Stimulated activated CD4-positive, alpha-beta T cell treated with anti-CD3 and anti-CD28 coated beads, Interleukin-2, amount 100 ng/mL, for 4 hours (primary cell): ENCODE results near the gene TNNT3.

Source experiments
- DNase-seq: peaks from one replicate; pipeline ENCODE4 v3.0.0-alpha.2; 2020; ENCODE audit warnings: low read depth

Gene TNNT3

DNA sequence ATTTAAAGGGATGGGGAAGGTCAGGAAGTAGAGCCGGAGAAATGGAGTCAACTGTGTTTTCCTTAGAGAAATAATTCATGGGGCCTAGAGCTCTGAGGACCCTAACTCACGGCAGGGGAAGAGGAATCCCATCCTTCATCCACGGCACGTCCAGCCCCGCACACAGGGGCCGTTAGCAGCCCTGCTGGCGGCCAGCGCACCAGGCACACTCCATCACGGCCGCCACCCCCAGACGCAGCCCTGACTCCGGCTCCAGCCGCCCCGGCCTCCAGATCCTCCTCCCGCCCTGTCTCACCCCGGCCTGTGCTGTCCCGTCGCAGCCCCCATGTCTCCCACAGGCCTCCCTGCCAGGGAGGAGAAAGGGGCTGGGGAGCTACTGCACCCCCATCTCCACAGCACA is 38.9 kb downstream of the TNNT3 start:
- no peak for DNase-seq

DNA sequence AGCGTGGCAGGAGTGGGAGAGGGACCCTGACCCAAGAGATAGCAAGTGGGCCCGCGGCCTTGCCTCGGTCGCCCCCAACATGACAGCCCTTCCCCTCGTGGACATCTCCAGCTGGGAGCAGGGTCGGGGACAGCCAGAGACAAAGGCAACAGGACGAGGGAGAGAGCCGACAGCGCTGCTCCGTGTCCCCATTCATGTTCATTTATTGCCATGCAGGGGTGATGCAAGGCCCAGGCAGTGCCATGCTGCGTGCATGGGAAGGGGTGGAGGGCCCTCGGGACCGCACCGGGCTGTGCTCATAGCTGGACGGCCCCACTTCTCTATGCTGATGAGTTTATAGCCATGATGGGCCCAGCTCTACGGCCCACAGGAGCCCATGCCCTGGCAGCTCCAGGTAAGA is 40.3 kb downstream of the TNNT3 start:
- no peak for DNase-seq

DNA sequence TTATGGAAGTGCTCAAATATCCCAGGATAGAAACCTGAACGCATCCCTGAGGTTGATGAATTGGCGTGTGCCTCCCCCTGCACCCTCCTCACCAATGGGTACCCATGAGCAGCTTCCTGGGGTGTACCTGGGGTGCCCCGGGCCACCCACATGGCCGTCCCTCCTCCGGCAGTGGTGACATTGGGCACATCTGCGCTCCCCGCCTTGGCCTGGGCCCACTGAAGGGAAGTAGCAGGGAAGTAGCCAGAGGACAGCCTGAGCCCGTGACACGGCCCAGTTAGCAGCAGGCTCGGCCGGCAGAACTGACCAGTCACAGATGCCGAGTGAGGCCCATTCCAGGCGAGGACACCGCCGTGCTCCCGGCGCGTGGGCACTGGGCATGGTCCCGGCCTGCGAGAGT is 44.4 kb downstream of the TNNT3 start:
- no peak for DNase-seq

DNA sequence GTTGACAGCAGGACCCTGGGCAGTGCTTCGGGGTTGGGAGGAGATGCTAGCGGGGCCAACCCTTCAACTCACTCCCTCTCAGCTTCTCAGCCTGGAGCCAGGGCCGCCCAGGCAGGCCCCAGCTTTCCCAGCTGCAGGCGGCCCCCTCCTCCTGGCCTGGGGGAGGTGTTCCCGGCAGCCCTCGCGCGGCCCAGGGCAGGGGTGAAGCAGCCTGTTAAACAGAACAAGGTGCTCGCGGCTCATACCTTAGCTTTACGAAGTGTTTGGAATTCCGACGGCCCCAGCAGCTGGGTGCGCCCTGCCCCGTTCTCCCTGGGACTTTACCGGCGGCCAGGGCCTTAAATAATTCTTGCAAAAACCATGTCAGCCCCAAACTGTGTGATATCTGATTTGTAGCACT is 44.8 kb downstream of the TNNT3 start:
- no peak for DNase-seq

DNA sequence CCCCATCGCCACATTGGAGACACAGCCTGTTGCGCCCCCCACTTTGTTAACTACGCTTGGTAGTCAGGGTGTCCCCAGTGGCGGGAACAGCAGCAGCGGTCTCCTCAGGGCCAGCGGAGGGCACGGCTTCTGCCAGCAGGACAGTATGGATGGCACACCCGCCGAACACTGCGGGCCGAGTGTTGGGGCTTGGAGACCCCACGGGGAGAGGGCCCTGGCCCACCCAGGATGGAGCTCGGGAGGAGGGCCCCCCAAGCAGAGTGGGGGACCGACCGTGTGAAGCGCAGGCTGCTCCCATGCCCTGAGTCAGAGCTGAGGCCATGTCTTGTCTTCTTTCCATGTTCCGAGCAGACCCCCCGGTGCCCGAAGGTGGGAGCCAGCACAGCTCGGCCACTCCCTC is 45.5 kb downstream of the TNNT3 start:
- DNase-seq, result no peak

DNA sequence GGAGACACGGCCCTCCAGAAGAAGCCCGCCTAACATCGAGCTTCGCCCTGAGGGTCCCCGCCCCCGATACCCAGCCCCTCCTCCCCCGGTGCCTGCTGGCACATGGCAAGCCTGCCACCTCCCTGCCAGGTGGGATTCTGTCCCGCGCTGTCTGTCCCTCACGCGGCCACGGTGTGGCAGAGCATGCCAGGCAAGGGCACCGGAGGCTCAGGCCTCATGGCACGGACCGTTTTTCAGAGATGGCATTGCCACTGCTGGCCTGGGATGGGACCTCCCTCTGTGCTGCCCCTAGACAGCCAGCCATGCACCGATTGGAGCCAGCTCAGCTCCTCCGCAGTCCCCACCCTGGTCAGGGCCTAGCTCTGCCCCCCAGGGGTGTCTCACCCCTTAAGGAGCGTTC is 47.0 kb downstream of the TNNT3 start:
- no peak for DNase-seq

DNA sequence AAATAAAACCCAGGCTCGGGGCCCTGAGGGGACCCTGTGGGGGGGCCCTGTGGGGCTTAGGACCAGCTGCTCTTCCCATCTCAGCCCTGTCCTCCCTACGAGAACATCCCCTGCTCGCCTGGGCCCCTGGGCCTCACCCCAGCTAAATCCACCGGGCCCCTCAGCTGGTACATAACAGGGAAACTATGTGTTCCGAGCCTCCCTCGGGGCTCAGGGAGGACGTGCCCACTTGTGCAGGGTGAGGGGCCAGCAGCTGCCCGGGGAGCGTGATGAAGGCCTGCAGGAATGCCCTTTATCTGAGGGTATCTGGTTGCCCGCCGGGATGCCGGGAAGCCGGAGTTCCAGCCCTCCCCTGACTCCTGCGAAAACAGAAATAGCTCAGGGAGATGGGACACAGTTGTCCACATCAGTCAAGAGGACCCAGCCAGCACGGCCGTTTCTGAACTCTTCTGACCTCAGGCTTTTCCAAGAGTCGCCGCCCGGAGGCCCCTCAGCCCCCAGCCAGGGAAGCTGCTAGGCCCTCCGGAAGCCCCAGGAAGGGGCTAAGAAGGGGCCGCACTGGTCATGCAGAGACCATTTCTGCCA is 48.2 kb downstream of the TNNT3 start:
- DNase-seq, result no peak

DNA sequence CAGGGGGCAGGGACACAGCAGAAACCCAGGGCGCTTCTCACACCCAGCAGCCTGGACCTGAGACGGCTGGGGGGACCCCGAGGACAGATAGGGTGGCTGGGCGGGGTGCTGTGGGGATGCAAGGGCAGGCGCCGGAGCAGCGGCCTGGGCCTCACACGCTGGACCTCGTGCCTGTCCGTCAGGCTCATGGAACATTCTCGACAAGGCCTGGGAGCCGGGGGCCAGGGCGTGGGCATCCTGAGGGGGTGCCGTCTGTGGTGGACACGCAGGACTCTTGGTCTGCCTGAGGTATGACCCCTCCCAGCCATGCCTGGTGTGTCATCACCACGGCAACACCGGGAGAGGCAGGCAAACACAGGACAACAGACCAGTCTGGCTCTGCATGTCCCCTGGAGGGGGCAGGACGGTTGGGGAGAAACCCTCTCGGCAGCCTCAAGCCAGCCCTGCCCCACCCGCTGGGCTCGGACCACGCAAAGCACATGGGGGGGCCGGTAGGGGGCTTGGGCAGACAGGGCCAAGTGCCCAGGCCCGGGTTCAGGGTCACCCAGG is 49.0 kb downstream of the TNNT3 start:
- no peak for DNase-seq

DNA sequence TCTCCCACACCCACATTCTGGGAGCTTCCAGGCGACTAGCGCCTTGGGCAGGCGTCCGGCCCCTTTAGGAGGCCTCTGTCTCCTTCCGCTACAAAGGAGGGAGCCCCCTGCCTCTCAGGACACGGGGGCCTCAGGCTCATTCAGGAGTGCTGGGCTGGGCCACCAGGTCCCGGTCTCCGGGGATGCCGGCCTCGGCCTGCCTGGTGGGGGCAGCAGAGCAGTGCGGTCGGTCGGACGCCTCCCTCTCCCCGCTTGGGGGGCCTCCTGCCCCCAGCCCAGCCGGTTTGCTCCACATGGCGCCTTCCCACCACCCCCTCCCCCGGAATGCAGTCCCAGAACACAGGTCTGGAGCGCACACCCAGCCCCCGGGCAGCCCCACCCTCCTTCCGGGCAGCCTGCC is 49.5 kb downstream of the TNNT3 start:
- no peak for DNase-seq

DNA sequence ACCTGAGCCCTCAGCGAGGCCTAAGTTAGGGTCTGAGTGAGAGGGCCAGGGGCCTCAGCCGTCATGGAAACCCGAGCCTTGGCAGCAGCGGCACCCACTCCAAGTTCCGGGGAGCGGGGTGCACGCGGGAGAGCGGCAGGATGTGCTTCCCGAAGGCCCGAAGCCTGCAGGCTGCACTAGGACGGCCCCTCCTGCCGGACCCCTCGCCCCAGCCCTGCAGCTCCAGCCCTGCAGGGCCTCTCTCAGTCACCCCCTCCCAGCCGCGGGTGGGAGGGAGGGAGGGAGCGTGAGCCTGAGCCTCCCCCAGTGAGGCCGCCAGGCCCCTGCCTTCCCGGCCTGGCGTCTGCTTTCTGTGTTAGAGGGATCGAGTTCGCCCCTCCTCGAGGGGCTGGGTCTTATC is 50.3 kb downstream of the TNNT3 start:
- no peak for DNase-seq

DNA sequence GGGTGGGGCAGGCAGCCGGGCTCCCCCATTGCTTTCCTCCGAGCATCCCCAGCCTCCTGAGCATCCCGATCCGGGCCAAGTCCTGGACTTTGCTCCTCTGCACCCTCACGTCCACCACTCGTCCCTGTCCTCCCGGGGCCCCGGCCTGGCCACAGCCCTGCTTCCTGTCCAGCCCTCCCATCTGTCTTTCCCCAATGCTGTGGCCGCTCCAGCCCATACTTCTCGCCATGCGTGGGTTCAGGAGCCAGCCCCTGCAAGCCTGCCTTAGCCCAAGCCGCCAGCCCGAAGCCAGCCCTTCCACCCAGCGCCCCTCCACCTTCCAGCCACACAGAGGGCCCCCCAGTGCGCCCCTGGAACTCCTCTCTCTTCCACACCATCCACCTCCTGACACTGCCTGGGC is 51.5 kb downstream of the TNNT3 start:
- DNase-seq, result no peak

DNA sequence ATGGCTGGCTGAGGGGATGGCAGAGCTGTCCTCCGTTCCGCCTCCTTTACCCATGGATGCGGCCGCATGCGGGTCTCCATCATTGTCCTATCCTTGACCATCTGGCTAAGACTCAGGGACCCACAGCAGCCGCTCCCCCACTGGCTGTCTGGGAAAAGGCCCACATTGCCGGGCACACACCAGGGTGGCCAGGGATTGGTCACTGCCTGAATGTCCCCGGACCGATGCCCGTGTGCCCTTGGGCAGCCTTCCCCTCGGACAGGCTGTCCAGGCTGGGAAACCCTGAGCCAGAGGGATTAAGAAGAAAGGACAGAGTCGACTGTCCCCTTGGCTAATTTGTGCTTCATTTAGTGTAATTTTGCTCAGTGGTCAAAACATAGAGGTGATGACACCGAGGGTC is 55.7 kb downstream of the TNNT3 start:
- no peak for DNase-seq

DNA sequence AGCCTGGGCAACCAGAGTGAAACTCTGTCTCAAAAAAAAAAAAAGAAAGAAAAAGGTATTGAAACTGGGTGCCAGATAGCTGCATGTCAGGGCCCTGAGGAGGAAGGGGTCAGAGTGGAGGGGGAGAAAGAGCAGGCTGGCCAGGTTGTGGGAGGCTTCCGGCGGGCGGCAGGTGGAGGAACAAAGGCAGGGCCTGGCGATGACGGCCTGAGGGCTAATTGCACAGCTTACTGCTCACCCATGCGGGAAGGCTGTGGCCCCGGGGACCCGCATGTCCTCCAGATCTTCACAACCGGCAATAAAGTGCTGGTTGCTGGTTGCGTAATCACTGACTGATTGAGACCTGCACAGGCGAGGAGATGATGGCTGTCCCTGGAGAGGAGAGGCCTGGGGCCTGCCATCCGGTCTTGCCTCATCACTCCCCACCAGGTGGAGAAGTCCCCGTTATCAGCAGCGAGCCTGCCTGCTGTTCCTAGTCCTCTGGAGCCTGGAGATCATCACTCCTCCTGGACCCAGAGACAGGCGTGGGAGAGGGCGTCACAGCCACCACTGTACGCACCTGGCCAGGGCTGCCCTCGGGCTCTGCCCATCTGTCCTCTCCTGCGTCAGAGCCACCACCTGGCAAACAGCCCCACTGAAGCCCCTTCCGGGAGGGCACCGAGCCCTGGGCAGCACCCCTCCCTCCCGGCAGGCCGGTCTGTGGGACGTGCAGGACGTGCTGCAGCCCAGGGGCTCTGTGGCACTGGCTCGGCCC is 59.4 kb downstream of the TNNT3 start:
- DNase-seq, result no peak

DNA sequence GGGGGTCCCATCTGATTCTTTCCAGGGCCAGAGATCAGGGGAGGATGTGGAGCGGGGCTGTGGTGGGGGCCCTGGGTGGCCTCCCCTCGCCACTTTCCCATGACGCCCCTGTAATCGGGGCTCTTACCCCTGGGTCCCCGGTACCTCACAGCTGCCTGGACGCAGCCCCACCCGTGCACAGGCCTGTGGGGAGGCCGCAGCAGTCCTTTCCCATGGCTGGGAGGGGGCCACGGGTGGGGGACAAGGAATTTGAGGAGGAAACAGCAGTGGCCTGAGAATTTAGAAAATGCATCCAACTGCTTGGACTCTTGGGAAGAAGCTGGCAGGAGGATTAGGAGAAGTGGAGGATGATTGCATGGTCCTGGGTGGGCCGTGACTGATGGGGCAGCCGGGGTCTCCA is 60.1 kb downstream of the TNNT3 start:
- no peak for DNase-seq

DNA sequence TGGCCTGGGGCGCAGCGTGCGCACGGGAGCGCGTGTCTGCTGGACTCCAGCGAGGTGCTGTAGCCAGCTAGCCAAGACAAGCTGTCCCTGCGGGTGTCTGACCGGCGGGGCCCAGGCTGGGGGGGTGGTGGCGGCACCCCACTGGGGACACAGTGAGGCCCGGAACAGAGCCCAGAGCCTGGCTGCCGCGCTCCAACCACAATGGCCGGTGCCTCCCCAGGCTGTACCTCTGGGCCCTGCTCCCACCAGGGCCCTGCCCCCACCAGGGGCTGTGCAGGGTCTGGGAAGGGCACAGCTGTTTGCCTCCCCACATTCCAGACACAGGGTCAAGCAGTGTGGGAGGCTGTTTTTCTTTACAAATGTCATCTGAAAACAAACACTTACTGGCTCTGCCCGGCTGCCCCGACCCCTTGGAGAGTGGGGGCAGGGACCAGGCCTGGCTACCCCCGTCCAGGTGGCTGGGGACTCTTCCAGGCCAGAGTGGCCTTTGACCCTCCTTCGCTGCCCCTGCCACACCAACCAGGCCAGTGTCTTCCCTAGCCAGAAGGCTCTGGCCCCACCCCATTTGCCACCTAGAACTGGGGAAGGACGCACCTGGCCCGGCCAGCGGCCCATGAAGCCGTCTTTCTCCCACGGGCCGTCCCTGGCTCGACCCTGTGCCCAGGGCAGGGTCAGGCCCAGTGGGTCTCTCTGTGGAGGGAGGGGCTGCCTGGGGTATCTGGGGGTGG is 63.5 kb downstream of the TNNT3 start:
- no peak for DNase-seq

DNA sequence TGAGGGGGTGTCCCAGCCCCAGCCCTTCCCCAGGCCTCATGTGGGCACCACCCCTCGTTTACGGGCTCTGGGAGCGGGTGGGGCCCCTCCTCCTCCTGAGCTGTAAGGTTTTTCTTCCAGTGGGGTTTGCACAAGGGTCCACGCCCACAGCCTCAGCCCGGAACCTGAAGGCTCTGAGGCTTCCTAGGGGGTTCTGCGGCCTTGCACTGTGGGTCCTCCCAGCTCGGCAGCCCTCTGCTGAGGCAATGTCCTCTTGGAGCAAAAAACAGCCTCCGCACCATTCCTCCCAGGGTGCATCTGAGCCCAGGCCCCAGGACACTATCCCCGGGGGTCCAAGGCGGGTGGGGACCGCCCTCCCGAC is 64.1 kb downstream of the TNNT3 start:
- no peak for DNase-seq

DNA sequence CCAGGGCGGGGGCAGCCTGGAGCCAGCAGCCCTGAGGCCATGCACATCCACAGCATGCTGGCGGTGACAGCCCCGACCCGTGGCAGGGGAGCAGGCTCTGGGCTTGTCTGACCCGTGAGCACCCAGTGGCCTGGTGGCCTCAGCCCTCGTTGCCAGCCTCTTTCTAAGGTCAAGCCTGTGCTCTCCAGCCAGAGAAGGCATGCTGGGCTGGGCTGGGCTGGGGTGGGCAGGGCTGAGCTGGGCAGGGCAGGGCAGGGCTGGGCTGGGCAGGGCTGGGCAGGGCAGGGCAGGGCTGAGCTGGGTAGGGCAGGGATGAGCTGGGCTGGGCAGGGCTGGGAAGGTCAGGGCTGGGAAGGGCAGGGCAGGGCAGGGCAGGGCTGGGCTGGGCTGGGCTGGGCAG is 67.5 kb downstream of the TNNT3 start:
- DNase-seq, result no peak

DNA sequence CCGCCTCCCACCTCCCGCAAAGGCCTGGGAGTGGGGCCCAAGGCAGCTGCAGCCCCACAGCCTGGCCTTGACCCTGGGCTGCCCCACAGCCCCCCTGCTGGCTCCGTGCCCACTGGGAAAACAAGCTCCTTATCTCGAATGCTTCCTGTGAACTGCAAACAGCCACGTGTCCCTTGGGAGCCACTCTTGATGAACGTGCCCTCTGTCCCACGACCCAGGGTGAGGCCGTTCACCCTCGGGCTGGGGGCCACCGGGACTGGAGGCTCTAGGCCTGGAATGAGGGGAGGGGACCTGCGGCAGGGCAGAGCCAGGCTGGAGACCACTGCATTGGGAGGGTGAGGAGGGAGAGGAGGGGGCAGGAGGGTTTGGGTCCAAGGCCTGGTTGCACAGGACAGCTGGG is 68.7 kb downstream of the TNNT3 start:
- DNase-seq, result no peak
